ENCODE data around the gene YES1. TPM values are rescaled to one million over a fixed set of nuclear protein-coding genes. Genes with fewer than 3 reads are reported as not detected.

The YES1 gene
- polyA plus RNA-seq (ENCODE audit: insufficient read depth in 1 of 5, insufficient read length in 5 of 5, low replicate concordance in 1 of 5): 10 to 100 TPM; 44.0 to 75.4 (median 59.9) TPM
- long read RNA-seq, donor 1, full-length matches to known transcripts: 9 of 29 reads
- long read RNA-seq, donor 1, partial matches to known transcripts: 20 of 29 reads
- long read RNA-seq, donor 1, other reads (novel, unspliced or antisense): 0 of 29 reads
- long read RNA-seq, donor 2, full-length matches to known transcripts: 9 of 14 reads
- long read RNA-seq, donor 2, partial matches to known transcripts: 5 of 14 reads
- long read RNA-seq, donor 2, other reads (novel, unspliced or antisense): 0 of 14 reads
- long read RNA-seq, donor 3, full-length matches to known transcripts: 4 of 9 reads
- long read RNA-seq, donor 3, partial matches to known transcripts: 5 of 9 reads
- long read RNA-seq, donor 3, other reads (novel, unspliced or antisense): 0 of 9 reads
- long read RNA-seq, donor 4, full-length matches to known transcripts: 10 of 20 reads
- long read RNA-seq, donor 4, partial matches to known transcripts: 10 of 20 reads
- long read RNA-seq, donor 4, other reads (novel, unspliced or antisense): 0 of 20 reads
- long read RNA-seq, donor 5, full-length matches to known transcripts: 10 of 33 reads
- long read RNA-seq, donor 5, partial matches to known transcripts: 23 of 33 reads
- long read RNA-seq, donor 5, other reads (novel, unspliced or antisense): 0 of 33 reads
- long read RNA-seq, donor 6, full-length matches to known transcripts: 17 of 59 reads
- long read RNA-seq, donor 6, partial matches to known transcripts: 42 of 59 reads
- long read RNA-seq, donor 6, other reads (novel, unspliced or antisense): 0 of 59 reads
- long read RNA-seq, donor 7, full-length matches to known transcripts: 15 of 23 reads
- long read RNA-seq, donor 7, partial matches to known transcripts: 8 of 23 reads
- long read RNA-seq, donor 7, other reads (novel, unspliced or antisense): 0 of 23 reads
- long read RNA-seq, donor 8, full-length matches to known transcripts: 5 of 5 reads
- long read RNA-seq, donor 8, partial matches to known transcripts: 0 of 5 reads
- long read RNA-seq, donor 8, other reads (novel, unspliced or antisense): 0 of 5 reads

DNA sequence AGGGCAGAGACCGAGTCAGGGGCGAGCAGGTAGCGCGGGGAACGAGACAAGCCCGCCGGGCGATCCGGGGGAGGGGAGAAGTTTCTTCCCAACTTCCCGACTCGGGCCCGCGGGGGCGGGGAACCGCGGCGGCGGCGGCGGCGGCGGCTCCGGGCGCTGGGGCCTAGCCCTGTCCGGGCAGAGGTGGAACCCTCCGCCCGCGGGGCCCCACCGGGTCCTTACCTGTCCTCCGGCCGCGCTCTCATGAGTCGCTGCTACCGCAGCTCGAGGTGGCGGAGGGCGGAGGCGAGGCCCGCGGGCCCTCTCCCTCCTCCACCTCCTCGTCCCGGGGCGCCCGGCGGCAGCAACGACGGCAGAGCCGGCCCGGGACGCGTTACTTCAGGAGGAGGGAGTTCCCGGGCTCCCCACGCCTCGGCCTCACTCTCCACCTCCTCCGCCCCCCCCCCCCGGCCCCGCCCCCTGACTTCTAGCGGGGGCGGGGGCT is at the start of gene YES1:
YES1 (minus strand) TSS at position 351 of the 484 bp plus-strand sequence. CDS start 55,415 bp downstream, outside the sequence.
- DNase-seq: peak in 1 of 2 donors; percentile 81

DNA sequence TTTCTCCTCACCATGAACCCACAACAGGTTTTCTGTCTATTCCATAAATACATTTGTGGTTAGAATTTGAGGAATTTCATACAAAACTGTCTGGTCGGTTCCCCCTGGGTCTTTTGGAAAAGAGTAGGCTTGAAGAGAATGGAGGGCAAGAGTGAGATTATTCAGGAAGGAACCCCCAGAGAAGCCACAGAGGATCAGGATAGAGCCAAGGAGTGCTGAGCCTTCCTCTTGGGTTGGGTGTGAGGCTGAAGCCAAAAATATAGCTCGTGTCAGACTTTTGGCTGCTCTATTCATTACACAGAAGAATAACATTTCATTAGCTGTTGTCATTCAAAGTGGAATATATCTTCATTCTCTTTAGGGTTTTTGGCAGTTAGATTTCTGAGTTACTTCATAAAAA is 45.9 kb upstream of the YES1 start:
- DNase-seq: no peak

DNA sequence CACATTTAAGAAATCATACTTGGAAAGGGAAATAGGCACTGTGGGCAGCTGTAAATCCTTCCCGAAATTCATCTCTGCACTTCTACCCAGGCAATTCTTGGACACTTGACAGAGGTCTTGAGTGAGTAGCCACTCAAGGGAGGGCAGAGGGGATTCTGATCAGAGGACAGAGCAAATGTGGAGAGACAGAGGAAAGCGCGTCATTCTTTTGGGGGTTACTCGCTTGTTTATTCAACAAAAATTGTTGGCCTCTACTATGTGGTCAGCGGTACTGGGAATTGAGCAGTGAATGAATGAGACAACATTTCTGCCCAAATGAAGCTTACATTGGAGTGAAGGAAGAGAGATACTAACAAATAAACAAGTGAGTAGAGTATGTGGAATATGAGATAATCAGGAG is 41.4 kb upstream of the YES1 start:
- no peak for DNase-seq

DNA sequence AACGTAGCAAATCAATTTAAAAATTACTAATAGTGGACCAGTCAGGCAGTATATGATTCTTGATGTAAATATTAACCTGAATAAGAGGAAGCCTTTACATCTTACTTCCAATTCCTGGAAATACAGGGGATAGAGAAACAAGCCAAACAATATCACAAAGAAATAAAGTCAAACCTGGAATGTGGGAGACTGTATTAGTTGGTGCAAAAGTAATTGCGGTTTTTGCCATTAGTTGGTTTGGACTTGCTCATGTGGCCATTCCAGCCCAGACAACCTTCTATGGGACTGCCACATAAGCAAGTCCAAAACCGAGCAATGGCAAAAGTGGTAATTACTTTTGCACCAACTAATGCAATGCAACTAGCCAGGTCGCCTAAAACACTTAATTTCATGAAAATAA is 38.9 kb upstream of the YES1 start:
- no peak for DNase-seq

DNA sequence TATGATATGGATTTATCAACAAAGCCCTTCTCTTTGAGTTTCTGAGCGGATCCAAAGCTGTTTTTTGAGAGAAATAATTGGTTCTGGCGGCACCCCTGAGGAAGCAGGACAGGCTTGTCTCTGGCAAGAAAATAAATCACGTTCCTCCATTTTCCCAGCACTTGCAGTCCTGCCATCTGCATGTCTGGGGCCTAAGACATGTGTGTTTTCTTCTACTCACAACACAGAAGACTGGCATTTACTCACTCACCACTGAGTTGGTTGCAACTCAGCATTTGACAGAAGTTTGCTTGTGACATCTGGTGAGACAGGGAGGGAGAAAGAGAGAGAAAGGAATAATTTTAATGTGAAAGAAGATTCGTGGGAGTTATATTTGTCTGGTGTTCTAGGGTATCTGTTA is 37.0 kb upstream of the YES1 start:
- DNase-seq: no peak

DNA sequence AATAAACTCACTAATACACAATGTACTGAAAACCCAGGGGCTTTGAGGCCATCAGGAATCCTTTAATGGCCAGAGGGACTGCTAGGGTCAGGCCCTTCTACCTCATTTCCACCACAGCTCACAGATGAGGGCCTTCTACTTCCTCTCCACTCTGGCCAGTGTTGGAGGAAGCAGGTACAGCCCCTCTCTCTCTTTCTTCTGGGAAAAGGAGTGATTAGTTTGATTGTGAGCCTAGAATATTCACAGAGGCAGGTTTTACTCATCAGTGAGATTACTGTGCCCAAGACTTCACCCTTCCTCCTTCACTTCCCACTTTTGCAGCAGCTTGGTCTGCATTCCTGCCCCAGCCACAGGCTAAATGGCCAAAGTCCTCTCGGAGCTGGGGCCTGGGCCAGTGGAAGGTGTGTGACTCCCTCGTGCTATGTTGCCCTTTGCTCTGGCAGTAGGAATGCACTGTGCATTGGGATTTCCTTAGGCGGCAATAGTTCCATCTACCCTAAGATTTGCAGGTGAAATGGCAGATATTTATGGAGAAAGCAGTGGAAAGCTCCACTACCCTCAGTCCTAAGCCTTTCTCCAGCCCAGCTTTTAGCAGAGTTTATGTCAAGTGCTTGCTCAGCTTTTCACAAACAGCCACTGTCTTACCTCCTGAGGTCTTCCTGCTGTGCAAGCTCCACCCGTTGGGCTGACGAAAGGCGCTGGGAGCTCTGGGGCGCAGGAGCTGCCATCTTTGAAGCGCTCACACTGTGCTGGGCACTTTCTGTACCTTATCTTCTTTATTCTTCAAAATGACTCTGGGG is 36.2 kb upstream of the YES1 start:
- no peak for DNase-seq

DNA sequence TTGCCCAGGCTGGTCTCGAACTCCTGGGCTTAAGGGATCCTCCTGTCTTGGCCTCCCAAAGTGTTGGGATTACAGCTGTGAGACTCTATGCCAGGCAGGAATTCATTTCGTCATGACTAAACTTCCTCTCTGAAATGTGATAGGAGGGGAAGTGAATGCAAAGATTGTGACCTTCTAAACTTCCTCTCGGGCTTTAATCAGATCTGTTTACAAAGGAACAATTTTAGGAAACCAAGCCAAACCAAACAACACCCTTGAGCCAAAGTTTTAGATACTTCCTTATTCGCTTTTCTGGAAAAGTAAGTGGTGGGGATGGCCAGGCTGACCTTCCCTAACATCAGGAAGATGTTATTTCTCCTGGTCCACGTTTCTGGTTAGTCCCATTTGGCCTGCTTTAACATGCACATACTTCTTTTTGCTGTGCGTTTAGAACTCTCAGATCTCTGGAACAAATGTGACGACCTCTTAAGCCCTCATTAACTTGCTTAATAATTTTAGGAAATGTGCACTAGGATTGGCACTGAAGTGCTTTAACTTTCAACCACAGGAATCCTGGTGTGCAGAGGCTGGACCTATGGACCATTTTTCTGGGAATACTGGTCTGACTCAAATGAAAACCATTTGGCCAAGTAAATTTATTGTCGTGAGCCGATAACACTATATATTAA is 33.2 kb upstream of the YES1 start:
- DNase-seq: peak; percentile 27 to 29

DNA sequence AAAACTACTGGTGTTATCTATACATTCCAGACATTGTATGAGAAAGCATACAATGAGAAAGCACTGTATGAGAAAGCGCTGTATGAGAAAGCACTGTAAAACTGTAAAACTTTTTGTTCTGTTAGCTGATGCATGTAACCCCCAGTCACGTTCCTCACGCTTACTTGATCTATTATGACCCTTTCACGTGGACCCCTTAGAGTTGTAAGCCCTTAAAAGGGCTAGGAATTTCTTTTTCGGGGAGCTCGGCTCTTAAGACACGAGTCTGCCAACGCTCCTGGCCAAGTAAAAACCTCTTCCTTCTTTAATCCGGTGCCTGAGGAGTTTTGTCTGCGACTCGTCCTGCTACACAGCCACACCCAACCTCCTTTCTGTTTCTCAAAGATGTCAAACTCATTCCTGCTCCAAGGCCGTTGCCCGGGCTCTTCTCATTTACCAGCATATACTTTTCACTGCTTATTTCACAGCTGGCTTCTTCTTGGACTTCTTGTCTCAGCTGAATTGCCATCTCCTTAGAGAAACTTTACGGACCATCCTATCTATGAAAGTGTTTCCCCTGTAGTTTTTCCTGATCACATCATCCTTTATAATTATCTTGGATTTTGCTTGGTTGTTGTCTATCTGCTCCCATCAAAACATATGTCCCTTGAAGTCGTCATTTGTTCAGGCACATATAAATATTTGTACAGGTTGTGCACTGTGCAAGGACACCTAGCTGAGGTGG is 29.8 kb upstream of the YES1 start:
- no peak for DNase-seq

DNA sequence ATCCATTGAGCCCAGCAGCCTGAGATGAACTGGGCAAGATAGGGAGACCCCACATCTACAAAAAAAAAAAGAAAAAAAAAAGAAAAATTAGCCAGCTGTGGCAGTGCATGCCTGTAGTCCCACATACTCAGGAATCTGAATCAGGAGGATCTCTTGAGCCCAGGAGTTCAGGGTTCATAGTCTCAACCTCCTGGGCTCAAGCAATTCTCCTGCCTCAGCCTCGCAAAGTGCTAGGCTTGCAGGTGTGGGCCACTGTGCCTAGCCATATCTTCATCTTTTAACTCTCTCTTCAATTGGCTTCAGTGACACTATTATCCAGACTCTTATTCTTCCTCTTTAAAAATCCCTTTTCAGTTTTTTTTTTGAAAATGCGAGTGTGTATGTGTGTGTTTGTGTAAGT is 28.5 kb upstream of the YES1 start:
- no peak for DNase-seq

DNA sequence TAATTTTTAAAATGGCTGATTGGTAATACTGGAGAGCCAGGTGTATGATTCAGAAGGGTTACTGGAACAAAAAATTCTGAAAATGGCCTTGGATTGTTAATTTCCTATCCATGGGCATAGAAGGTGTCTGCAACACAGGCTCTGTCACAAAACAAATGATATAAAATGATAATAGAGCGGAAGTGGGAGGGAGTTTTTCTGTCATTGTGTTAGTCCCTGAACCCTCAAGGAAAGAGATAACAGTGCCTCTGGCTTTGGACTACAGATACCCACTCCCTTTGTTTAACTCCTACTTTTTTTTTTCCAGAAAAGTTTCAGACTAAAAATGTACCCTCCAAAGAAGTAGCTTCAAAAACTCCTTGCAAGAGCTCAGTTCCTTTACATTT is 28.0 kb upstream of the YES1 start:
- DNase-seq: no peak

DNA sequence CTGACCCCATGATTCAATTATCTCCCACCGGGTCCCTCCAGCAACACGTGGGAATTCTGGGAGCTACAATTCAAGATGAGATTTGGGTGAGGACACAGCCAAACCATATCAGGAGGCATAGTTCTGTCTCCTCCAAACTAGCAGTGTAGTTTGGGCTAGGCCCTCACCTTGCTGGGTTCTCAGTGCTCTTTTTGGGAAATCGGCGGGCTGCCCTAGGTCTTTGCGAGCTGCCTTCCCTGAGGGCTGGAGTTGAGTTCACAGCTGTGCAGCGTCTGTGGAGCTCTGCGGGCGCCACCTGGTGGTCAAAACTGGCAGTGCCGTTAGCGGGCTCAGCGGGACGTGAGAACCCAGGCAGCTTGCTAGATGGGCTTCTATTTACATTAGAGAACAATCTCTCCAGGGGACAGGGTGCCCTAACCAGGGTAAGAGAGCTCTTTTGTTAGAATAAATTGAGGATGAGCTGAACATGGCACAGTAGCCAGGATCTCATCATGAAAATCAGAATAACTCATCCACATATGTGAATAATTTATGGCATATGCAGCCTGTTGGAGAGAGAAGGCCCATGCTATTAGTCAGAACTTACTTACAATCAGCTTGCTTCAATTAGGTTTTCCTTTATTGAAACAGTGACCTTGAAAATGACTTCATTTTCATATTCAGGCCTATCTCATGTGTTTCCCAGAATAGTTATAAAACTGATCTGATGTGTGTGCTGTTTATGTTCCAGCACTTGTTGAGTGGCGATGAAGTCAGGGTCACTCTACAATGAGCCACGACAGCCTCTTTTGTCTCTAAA is 27.4 kb upstream of the YES1 start:
- peak; percentile 73 to 76 for DNase-seq

DNA sequence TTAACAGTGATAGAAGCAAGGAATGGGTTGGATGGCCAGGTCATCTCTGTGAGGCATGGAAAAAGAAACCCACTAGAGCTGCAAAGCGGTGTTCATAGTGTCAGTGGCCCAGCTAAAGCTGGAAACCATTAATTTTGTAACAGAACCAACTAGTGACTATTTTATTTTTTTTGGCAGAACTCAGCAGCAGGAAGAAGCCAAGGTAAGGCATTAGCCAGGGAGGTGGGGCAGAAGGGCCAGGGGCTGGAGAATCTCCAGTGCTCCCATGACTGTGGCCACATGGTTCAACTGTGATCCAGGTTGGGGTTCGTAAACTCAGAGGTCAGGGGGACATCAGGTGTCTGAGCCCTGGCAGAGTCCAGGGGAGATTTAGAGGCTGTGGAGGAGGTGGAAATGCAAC is 25.9 kb upstream of the YES1 start:
- no peak for DNase-seq

DNA sequence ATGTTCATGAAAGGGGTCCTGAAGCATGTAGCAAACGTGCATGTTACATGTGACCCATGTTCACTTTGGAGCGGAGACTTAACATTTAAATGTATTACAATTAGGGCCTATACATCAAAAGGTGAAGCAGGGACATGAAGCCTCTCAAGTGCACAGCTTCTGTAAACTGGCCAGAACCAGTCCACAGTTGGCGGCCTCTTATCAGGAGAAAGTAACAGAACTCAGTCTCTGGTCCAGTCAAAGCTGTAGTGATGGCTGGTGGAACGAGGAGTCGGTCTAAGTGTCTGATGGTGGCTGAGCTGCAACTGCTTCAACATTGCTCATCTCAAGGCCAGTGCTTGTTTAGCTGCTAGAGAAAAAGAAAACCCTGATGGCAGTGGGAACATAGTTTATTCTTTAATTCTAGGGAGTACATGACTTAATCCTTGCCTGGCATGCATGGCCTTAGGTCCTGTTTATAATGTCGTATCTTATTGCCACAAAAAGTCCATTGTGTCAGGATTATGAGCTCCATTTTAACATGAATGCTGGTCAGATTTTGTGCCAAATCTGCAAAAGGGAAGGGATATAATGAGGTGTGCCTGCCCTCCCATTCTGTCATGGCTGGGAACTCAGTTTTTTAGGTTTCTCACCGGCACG is 22.2 kb upstream of the YES1 start:
- DNase-seq: no peak

DNA sequence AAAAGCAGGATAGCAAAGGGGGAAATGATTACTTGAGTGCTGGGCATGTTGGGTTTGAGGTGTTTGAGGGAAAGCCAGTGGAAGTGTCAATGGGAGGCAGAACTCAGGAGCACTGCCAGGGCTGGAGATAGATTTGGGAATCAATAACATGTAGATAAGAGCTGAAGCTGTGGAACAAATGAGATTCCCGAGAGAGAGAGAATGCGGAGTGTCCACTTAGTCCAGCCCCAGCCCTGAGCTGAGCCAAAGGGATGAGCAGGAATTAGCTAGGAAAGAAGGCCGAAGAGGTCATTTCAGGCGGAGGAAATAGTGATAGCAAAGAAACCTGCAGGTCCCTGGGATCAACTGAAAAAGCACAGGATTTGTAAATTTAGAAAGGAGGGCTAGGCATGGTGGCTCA is 21.2 kb upstream of the YES1 start:
- DNase-seq: no peak

DNA sequence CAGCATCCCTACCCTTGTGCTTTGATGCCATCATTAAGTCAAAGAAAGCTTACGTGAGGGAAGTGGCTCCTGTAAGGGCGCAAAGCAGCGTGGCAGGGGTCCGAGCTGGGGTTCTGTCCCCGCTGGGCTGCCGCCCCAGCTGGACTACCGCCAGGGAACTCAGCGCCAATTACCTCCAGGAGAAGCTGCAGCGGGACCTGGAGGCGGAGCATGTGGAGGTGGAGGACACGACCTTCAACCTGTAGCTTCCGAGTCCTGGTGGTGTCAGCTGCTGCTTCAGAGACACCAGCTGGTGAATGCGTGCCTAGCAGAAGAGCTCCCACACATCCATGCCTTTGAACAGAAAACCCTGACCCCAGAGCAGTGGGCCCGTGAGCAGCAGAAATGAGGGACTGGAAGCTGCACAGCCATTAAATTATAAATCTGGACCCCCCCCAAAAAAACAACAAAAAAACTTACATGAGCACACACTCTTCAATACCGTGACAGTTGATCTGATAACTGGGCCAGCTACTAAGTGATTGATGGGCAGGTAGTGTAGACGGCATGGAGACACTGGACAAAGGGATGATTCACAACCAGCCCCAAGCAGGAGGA is 20.1 kb upstream of the YES1 start:
- no peak for DNase-seq

DNA sequence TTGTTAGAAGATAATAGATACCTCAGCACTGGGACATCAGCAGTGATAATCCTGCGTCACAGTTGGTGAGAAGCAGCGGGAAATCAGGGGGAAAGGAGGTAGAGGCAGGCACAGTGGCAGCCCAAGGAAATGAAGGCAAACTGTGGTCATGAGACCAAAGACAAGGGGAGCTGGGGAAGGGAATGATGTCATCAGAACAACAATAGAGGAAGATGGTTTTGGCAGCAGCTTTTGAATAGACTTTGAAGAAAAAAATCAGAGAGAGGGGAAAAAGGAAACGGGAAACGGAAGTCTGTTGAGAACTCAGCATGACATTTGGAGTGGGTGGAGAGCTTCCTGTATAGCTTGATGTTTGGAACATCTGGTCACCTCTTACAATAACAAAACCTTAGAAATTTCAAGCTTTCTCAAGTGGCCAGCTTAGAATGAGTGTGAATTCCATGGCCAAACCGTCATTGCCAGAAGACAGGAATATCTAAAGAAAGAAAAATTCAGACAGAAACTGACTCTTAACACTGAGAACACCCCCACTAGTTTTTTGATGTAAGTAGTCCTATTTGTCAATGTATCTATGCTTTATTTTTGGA is 18.4 kb upstream of the YES1 start:
- DNase-seq: peak in 1 of 2 donors; percentile 50

DNA sequence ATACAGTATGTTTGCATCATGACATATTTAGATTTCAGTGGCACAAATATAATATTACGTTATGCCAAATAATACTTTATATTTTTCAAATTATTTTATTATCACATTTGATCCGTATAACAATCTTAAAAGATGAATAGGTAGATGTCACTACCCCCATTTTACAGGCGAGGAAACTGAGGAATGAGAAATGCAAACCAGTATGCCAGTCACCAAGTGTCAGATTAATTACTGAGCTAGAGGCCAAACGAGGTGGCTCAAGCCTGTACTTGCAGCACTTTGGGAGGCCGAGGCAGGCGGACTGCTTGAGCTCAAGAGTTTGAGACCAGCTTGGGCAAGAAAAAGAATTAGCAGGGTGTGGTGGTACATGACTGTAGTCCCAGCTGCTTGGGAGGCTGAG is 17.4 kb upstream of the YES1 start:
- no peak for DNase-seq

All from right lung (tissue), 10 donors.